ENCODE data around the gene COMMD2.

Gene COMMD2

DNA sequence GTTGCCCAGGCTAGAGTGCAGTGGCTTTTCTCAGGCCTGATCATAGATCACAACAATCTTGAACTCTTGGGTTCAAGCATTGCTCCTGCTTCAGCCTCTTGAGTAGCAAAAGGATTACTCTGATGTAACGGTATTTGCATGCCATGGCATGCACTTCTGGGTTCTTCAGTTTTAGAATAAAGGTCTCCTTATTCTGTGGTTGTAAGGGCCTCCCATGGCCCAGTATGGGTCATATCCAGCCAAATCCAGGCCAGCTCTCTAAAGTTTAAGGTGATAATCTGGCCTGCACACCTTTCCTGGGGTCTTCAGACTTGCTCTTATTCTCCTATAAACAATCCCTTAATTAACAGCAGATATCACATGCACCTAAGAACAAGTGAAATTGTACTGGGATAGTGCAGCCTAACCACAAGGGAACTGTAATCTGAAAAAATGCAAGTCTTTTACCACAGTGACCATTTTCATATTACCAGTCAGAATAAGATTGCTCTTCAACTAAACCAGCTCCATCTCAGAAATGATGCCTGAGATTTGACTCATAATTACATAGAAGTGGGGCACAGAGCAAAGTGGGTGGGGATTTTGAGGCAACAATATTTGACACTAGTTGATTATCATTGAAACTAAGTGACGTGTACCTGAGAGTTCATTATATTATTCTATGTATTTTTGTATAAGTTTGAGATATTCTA is 25.4 kb downstream of the COMMD2 start:
- no peak for DNase-seq
- Histone ChIP-seq H3K27ac (no peak overlapping the region), H3K4me3 (ENCODE audit: low read depth, low read length) (no peak overlapping the region), H3K9me3 (ENCODE audit: severe bottlenecking) (no peaks in the 10 kb centered on the region), H3K27me3 (ENCODE audit: insufficient read depth, low read depth, severe bottlenecking) (no peaks in the 10 kb centered on the region), H3K36me3 (no peaks in the 10 kb centered on the region)
- TF ChIP-seq, protein P1, sequence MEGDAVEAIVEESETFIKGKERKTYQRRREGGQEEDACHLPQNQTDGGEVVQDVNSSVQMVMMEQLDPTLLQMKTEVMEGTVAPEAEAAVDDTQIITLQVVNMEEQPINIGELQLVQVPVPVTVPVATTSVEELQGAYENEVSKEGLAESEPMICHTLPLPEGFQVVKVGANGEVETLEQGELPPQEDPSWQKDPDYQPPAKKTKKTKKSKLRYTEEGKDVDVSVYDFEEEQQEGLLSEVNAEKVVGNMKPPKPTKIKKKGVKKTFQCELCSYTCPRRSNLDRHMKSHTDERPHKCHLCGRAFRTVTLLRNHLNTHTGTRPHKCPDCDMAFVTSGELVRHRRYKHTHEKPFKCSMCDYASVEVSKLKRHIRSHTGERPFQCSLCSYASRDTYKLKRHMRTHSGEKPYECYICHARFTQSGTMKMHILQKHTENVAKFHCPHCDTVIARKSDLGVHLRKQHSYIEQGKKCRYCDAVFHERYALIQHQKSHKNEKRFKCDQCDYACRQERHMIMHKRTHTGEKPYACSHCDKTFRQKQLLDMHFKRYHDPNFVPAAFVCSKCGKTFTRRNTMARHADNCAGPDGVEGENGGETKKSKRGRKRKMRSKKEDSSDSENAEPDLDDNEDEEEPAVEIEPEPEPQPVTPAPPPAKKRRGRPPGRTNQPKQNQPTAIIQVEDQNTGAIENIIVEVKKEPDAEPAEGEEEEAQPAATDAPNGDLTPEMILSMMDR (IDR thresholded peaks at IDR 0.05; ENCODE audit: low read depth, low read length): no peak

DNA sequence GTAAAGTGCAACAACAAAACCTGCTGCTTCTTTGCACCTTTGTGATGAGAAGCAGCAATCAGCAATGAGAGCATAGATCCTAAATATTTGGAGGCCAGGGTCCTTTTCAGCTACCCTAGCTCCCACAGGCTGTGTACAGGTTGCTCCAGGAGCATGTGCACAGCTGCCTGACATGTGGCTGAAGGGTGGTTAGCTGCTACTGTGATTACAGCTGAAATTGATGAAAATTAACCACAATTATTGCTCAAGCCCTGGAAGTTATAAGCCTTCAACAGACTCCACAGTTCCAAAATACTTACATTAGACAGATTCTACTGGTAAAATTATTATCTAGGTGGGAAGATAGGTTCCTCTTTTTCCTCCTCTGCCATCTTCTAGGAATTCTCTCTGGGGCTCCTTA is 28.5 kb downstream of the COMMD2 start:
- Histone ChIP-seq H3K27ac (no peak overlapping the region), H3K27me3 (ENCODE audit: insufficient read depth, low read depth, severe bottlenecking) (no peaks in the 10 kb centered on the region), H3K36me3 (no peaks in the 10 kb centered on the region), H3K9me3 (ENCODE audit: severe bottlenecking) (no peaks in the 10 kb centered on the region), H3K4me3 (ENCODE audit: low read depth, low read length) (no peak overlapping the region)
- TF ChIP-seq, protein P1 (IDR thresholded peaks at IDR 0.05; ENCODE audit: low read depth, low read length): no peak
- DNase-seq: no peak

DNA sequence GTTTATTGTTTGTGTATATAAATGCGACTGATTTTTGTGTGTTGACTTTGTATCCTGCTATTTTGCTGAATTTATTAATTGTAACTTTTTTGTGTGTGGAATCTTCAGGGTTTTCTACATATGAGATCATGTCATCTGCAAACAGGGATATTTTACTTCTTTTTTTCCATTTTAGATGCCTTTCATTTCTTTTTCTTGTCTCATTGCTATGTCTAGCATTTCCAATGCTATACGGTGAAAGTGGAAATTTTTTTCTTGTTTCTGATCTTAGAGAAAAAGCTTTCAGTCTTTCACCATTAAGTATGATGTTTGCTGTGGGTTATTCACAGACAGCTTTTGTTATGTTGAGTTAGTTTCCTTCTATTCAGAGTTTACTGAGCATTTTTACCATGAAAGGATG is 31.4 kb downstream of the COMMD2 start:
- Histone ChIP-seq H3K36me3 (no peaks in the 10 kb centered on the region), H3K4me3 (ENCODE audit: low read depth, low read length) (no peak overlapping the region), H3K9me3 (ENCODE audit: severe bottlenecking) (no peaks in the 10 kb centered on the region), H3K27ac (no peak overlapping the region), H3K27me3 (ENCODE audit: insufficient read depth, low read depth, severe bottlenecking) (no peaks in the 10 kb centered on the region)
- no peak for DNase-seq
- TF ChIP-seq, protein P1 (IDR thresholded peaks at IDR 0.05; ENCODE audit: low read depth, low read length): no peak

DNA sequence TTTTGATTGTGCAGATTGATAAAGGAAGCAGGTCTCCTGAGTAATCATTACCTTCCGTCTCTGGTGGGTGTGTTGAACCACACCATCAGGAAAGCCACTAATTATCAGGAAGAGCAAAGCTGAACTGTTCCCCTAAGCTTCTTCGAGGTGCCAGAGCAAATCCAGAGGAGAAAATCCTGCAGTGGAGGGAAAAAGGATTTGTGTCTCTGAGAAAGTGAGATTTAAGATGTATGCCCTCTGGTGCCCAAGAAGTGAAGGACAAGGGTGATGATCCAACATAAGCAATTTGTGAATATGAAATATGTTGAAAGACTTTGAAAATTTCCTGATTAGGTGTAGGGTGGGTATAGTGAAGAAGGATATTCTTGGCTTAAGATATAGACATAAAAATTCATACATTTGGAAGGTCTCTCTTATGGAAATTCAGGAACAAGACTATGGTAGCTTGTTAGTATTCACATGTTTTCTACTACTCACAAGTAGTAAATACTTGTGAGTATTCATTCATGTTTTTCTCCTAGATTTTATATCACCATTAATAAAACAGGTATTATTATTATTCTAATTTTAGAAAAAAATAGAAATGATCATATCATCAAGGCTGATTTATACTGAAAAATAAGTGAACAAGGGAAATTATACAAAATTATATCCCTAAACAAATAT is 34.8 kb downstream of the COMMD2 start:
- no peak overlapping the region for H3K4me3 ChIP-seq (ENCODE audit: low read depth, low read length)
- TF ChIP-seq, protein P1 (IDR thresholded peaks at IDR 0.05; ENCODE audit: low read depth, low read length): peak; percentile 47

DNA sequence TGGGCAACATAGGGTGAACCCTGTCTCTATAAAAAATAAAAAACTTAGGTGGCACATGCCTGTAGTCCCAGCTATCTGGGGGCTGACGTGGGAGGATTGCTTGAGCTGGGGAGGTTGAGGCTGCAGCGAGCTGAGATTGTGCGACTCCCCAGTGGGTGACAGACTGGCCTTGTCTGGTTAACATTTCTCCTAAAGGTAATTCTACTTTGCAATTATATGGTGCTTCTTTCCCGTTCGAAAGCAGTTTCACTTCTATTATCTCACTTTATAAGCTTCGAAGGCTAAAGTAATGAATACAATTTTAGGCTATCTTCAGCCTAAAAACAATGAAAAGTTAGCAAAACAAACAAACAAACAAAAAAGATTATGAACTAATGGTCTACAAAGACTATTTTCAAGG is 35.3 kb downstream of the COMMD2 start:
- no peak for DNase-seq
- Histone ChIP-seq H3K36me3 (no peaks in the 10 kb centered on the region), H3K27ac (no peak overlapping the region), H3K27me3 (ENCODE audit: insufficient read depth, low read depth, severe bottlenecking) (no peaks in the 10 kb centered on the region), H3K9me3 (ENCODE audit: severe bottlenecking) (no peaks in the 10 kb centered on the region), H3K4me3 (ENCODE audit: low read depth, low read length) (no peak overlapping the region)
- TF ChIP-seq, protein P1 (IDR thresholded peaks at IDR 0.05; ENCODE audit: low read depth, low read length): no peak

More for the DNA sequence above, 34.8 kb downstream of the COMMD2 start:
- Histone ChIP-seq H3K9me3 (ENCODE audit: severe bottlenecking) (no peaks in the 10 kb centered on the region), H3K27ac (no peak overlapping the region), H3K36me3 (no peaks in the 10 kb centered on the region), H3K27me3 (ENCODE audit: insufficient read depth, low read depth, severe bottlenecking) (no peaks in the 10 kb centered on the region)
- peak; percentile 58 for DNase-seq
